Hematopoietic multipotent progenitor cell treated with erythropoietin and hydrocortisone succinate and interleukin-3 and kit ligand, for 8 days (in vitro differentiated cells): ENCODE results near the gene GALNT16.
"Not testable (repeated sequence)": the region's sequence is repeated elsewhere in the genome, so short reads cannot be mapped to it uniquely, and the experiment has no call there.

Experiments used
- DNase-seq: peaks from one replicate; pipeline ENCODE4 v3.0.0-alpha.2; 2015

Gene GALNT16

GRCh38 chr14:69259527-69260189, at the start of gene GALNT16:
TSS of gene GALNT16 (plus strand) at chr14:69260158. CDS start at chr14:69260291, 133 bp downstream.
- DNase-seq = no peak

- DNase-seq = no peak
These were observed 45.6 kb upstream of the GALNT16 start for GRCh38 chr14:69214393-69214792.

- DNase-seq = not testable (repeated sequence)
These were observed 42.3 kb upstream of the GALNT16 start for GRCh38 chr14:69217663-69218062.

DNA sequence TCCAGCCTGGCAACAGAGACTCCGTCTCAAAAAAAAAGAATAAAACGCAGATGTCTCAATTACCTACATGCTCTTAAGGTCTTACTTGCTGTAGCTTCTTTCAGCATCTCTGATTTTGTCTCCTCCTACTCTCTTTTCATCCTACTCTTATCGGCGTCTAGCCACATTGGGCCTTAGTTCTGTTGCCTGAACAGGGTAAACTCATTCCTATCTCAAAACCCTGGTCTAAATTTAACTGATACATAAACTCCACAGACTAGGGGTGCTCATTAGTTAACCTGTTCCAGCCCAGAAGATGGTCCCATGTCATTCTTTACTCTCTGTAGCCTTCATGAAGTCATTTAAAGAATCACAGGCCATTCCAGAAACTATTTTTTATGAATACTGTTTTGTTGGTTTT, 35.0 kb upstream of the GALNT16 start:
- DNase-seq = no peak

DNA sequence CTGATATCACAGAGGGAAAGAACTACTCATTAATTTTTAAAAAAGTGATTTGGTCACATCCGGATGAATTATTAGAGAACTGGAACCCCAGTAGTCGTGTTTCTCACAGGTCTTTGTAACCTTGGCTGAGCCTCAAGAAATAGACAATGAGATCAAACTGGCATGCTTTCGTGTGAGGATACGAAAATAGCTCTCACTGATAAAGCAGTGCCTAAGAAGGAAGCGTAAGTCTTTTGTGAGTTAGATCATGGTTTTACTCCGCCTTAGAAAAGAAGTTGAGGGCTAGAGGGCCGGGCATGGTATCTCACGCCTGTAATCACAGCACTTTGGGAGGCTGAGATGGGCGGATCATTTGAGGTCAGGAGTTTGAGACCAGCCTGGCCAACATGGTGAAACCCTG, 33.8 kb upstream of the GALNT16 start:
- no peak for DNase-seq

GRCh38 chr14:69226736-69227135, 33.2 kb upstream of the GALNT16 start:
- DNase-seq = no peak

- DNase-seq = no peak
These were observed 28.5 kb upstream of the GALNT16 start for GRCh38 chr14:69231486-69231885.

- DNase-seq = no peak
These were observed 27.6 kb upstream of the GALNT16 start for GRCh38 chr14:69232388-69232787.

GRCh38 chr14:69234106-69234505, 25.9 kb upstream of the GALNT16 start:
- no peak for DNase-seq

- no peak for DNase-seq
These were observed 24.2 kb upstream of the GALNT16 start for GRCh38 chr14:69235708-69236107.

DNA sequence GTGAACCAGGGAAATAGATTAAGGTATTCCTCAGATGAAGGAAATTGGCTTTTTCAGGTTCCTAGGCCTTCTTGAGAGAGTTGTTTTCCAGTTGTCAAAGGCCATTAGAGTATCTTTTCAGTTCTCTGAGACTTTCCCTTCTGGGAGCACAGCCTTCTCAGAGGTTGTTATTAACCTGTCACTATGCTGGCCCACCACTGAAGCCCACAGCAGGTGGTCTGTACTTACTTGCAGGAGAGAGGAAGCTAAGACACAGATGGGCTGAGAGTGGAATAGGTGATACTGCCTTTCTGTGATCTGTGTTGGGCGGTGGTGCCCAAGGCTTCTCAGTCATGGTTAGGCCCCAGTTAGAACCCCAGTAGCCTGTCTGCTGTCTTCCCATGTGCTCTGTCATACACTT, 22.8 kb upstream of the GALNT16 start:
- DNase-seq = no peak

GRCh38 chr14:69237584-69237983, 22.4 kb upstream of the GALNT16 start:
- no peak for DNase-seq

DNA sequence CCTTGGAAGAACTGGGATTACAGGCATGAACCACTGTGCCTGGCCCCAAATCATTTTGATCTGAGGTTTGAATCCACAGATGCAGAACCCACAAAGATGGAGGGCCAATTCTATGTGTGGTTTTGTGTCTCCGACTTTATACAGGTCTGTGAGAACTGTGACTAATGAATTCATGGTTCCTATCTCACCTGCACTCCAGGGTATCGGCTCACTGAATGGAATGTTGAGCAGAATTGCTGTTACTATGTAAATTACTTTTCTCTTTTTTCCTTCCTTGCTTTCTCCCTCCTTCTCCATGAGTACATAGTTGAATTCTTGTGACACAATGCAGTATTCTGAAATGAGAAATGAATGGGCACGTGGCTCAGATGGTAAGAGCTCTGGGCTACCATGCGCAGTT, 21.1 kb upstream of the GALNT16 start:
- DNase-seq = no peak

DNA sequence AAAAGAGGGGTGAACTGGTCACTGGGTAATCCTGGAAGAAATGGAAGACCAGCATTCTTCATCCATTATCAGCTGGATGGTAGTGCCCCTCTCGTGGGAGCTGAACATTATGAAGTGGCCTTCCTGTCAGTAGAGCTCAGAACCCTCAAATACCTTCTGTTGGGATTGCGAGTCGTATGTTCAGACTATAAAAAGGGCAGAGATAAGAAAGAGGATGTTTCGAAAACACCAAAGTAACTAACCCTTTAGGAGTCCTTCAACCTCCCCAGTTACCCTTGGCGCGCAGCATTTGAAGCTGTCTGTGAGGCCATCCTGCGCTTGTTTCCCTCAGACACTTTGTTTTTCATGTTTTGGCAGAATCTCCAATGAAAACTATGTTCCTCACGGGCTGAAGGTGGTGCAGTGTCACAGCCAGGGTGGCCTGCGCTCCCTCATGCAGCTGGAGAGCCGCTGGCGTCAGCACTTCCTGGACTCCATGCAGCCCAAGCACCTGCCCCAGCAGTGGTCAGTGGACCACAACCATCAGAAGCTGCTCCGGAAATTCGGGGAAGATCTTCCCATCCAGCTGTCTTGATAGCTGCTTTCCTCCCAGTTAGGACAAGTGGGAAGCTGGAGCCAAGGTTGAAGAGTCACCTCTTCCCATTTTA, 19.3 kb upstream of the GALNT16 start:
- no peak for DNase-seq

DNA sequence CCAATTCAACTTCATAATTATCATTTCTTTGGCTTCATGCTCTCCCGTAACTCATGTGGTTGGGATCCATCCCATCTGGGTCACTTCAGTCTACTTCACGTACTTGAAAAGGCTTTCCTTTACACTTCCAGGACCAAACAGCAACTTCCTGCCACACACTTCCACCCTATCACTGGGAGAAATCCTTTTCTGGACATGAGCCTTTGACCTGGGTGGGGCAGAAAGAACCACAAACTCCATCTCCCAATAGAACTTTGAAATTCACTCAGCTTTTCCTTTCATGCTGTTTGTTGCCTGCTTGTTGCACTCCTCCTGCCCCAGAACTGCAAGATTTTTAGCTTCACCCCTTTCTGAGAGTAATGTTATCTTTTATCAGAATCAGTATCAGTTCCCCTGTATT, 18.4 kb upstream of the GALNT16 start:
- DNase-seq = no peak

- DNase-seq = peak; percentile 72
These were observed 17.4 kb upstream of the GALNT16 start for GRCh38 chr14:69242311-69243224.

GRCh38 chr14:69244946-69245345, 15.0 kb upstream of the GALNT16 start:
- no peak for DNase-seq

- DNase-seq = no peak
These were observed 13.6 kb upstream of the GALNT16 start for GRCh38 chr14:69246331-69246730.

GRCh38 chr14:69247676-69248440, 12.1 kb upstream of the GALNT16 start:
- DNase-seq = no peak

- DNase-seq = no peak
These were observed 10.4 kb upstream of the GALNT16 start for GRCh38 chr14:69249603-69250002.

GRCh38 chr14:69252851-69253250, 7.1 kb upstream of the GALNT16 start:
- no peak for DNase-seq

DNA sequence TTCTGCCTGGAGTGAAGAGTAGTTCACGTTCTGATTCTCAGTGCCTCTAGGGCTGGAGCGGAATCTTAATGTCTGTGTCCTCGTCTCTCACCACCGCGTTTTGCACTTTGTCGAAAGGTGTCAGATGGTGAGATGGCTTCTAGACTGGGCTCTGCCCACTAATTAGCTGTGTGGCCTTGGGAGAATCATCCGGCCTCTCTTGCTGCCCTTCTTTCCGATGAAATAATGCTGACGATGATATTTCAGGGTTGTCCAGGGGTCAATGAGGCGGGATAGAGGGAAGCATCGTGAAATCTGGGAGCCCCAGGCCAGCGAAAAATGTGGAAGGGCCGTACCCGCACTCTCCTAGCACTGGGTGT, 811 bp upstream of the GALNT16 start:
- DNase-seq = no peak
